Measurements from ENCODE around the gene COL1A1. TPM values are rescaled to one million over a fixed set of nuclear protein-coding genes. Genes with fewer than 3 reads are reported as not detected.

COL1A1 gene
- polyA plus RNA-seq, 4 donors: 2.2 to 320 (median 27.2) TPM

DNA sequence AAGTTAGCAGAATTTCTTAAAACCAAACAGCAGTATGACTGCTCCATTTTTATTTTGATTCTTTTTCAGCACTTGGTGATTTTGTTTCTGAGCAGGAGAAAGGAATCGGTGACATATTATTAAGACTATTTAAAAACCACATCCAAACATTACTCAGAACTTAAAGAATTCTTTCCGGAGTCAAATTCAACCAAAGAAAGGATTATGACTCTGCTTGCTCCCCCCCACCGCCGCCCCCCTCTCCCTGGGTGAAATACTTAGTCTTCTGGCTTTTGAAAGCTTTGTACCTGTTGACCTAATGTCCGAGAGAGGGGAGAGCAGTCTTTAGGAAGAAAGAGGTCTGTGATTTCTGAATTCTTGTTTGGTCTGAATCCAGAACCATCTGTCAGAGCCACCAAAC, 17.9 kb upstream of the COL1A1 start:
- no peaks in the 10 kb centered on the region for H3K36me3 ChIP-seq (ENCODE audit: control insufficient read depth in 3 of 3, insufficient read depth in 2 of 3, low read depth in 1 of 3, low read length in 3 of 3)
- H3K27me3 ChIP-seq (ENCODE audit: control insufficient read depth in 3 of 3, insufficient read depth in 3 of 3, low read length in 3 of 3): peaks cover 0 to 2% (median 0%) of the 10 kb centered on the region in 3 donors
- FAIRE-seq (no peak), DNase-seq (no peak)
- H3K4me3 ChIP-seq (ENCODE audit: low read depth in 1 of 3, low read length in 3 of 3): no peak overlapping the region
- H3K9me3 ChIP-seq (ENCODE audit: control insufficient read depth in 2 of 2, insufficient read depth in 1 of 2, low read depth in 1 of 2, low read length in 1 of 2): no peaks in the 10 kb centered on the region
- WGBS, 3 donors: 71 to 74% (median 73%) methylated on average over 5 of the region's 5 CpGs
- peaks cover 0 to 11% (median 0%) of the 10 kb centered on the region in 3 donors for H3K4me1 ChIP-seq (ENCODE audit: control insufficient read depth in 3 of 3, insufficient read depth in 2 of 3, low read depth in 1 of 3, low read length in 2 of 3)
- peak overlapping the region in 1 of 3 donors; percentile 47 for H3K27ac ChIP-seq (ENCODE audit: low read depth in 1 of 3, low read length in 2 of 3)

DNA sequence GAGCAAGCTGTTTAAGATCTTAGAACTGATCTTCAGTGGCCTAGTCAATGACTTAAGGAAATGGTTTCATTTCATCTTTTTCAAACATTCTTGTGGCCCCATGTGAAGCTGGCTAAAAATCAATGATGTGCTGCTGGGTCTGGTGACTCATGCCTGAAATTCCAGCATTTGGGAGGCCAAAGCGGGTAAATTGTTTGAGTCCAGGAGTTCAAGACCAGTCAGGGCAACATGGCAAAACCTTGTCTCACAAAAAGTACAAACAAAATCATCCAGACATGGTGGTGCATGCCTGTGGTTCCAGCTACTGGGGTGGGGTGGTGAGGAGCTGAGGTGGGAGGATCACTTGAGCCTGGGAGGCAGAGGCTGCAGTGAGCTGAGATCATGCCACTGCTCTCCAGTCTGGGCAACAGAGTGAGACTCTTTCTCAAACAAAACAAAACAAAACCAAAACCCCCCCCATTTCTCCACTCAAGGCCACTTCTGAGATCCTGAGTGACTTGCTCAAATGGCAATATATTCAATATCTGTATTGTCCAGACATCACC, 17.4 kb upstream of the COL1A1 start:
- H3K36me3 ChIP-seq (ENCODE audit: control insufficient read depth in 3 of 3, insufficient read depth in 2 of 3, low read depth in 1 of 3, low read length in 3 of 3): no peaks in the 10 kb centered on the region
- FAIRE-seq (no peak), DNase-seq (no peak)
- no peaks in the 10 kb centered on the region for H3K9me3 ChIP-seq (ENCODE audit: control insufficient read depth in 2 of 2, insufficient read depth in 1 of 2, low read depth in 1 of 2, low read length in 1 of 2)
- peaks cover 0 to 11% (median 0%) of the 10 kb centered on the region in 3 donors for H3K4me1 ChIP-seq (ENCODE audit: control insufficient read depth in 3 of 3, insufficient read depth in 2 of 3, low read depth in 1 of 3, low read length in 2 of 3)
- peak overlapping the region in 2 of 3 donors; percentile 47 to 74 for H3K27ac ChIP-seq (ENCODE audit: low read depth in 1 of 3, low read length in 2 of 3)
- 59 to 78% (median 67%) methylated on average over 1 of the region's 1 CpG for WGBS, 3 donors
- no peak overlapping the region for H3K4me3 ChIP-seq (ENCODE audit: low read depth in 1 of 3, low read length in 3 of 3)
- H3K27me3 ChIP-seq (ENCODE audit: control insufficient read depth in 3 of 3, insufficient read depth in 3 of 3, low read length in 3 of 3): peaks cover 0 to 2% (median 0%) of the 10 kb centered on the region in 3 donors

DNA sequence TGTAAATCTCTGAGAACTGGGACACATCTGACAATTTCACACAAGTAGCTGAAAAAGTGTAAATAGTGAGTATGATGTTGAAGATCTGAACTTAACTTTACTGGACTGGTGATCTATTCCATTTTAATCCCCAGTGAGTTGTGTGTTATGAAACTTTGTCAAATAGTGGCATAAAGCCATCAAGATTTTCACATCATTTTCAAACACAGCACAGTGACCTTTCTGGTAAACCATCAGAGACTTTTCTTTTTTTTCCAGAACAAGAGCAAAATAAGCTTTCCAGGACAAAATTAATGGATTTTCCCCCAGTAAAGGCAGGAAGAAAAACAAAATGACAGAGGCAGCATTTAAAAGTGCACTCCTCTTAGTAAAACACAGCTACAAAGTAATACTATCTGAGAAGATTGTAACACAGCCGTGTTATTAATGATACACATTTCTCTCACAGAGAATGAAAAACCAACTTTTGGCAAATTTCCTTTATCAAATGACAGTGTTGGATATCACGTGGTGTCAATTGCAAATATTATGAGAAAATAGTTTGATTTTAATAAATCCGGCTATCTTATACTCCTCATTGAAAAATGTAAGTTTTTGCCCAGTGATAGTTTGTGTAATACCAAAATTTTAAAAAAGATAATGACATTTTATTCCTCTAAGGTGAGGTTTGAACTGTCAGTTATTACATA, 16.8 kb upstream of the COL1A1 start:
- 58 to 78% (median 68%) methylated on average over 3 of the region's 3 CpGs for WGBS, 3 donors
- no peaks in the 10 kb centered on the region for H3K36me3 ChIP-seq (ENCODE audit: control insufficient read depth in 3 of 3, insufficient read depth in 2 of 3, low read depth in 1 of 3, low read length in 3 of 3)
- no peaks in the 10 kb centered on the region for H3K9me3 ChIP-seq (ENCODE audit: control insufficient read depth in 2 of 2, insufficient read depth in 1 of 2, low read depth in 1 of 2, low read length in 1 of 2)
- peak overlapping the region in 1 of 3 donors; percentile 11 for H3K27ac ChIP-seq (ENCODE audit: low read depth in 1 of 3, low read length in 2 of 3)
- H3K4me3 ChIP-seq (ENCODE audit: low read depth in 1 of 3, low read length in 3 of 3): no peak overlapping the region
- H3K27me3 ChIP-seq (ENCODE audit: control insufficient read depth in 3 of 3, insufficient read depth in 3 of 3, low read length in 3 of 3): peaks cover 0 to 2% (median 0%) of the 10 kb centered on the region in 3 donors
- no peak for DNase-seq
- FAIRE-seq: no peak
- peaks cover 0 to 11% (median 0%) of the 10 kb centered on the region in 3 donors for H3K4me1 ChIP-seq (ENCODE audit: control insufficient read depth in 3 of 3, insufficient read depth in 2 of 3, low read depth in 1 of 3, low read length in 2 of 3)

DNA sequence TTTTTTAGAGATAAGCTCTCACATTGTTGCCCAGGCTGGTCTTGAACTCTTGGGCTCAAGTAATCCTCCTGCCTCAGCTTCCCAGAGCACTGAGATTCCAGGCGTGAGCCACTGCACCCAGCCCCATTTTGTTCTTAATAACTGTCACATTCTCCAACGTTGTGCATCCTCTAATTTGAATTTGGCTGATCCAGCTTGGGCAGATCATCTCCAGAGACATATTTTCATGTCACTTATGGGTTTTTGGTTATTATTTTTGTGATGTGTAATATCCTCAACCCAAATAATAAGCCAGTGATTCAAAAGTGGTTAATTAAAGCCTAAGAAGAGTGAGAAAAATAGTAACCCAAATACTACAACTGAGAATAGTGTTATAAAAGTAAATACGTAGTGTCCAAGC, 16.2 kb upstream of the COL1A1 start:
- Histone ChIP-seq H3K27ac (ENCODE audit: low read depth in 1 of 3, low read length in 2 of 3) (peak overlapping the region in 2 of 3 donors; percentile 9 to 23), H3K36me3 (ENCODE audit: control insufficient read depth in 3 of 3, insufficient read depth in 2 of 3, low read depth in 1 of 3, low read length in 3 of 3) (no peaks in the 10 kb centered on the region), H3K4me1 (ENCODE audit: control insufficient read depth in 3 of 3, insufficient read depth in 2 of 3, low read depth in 1 of 3, low read length in 2 of 3) (peaks cover 0 to 11% (median 0%) of the 10 kb centered on the region in 3 donors), H3K4me3 (ENCODE audit: low read depth in 1 of 3, low read length in 3 of 3) (no peak overlapping the region), H3K27me3 (ENCODE audit: control insufficient read depth in 3 of 3, insufficient read depth in 3 of 3, low read length in 3 of 3) (peaks cover 0 to 2% (median 0%) of the 10 kb centered on the region in 3 donors), H3K9me3 (ENCODE audit: control insufficient read depth in 2 of 2, insufficient read depth in 1 of 2, low read depth in 1 of 2, low read length in 1 of 2) (no peaks in the 10 kb centered on the region)
- FAIRE-seq: no peak
- WGBS, 3 donors: 41 to 56% (median 53%) methylated on average over 3 of the region's 3 CpGs
- DNase-seq: no peak

DNA sequence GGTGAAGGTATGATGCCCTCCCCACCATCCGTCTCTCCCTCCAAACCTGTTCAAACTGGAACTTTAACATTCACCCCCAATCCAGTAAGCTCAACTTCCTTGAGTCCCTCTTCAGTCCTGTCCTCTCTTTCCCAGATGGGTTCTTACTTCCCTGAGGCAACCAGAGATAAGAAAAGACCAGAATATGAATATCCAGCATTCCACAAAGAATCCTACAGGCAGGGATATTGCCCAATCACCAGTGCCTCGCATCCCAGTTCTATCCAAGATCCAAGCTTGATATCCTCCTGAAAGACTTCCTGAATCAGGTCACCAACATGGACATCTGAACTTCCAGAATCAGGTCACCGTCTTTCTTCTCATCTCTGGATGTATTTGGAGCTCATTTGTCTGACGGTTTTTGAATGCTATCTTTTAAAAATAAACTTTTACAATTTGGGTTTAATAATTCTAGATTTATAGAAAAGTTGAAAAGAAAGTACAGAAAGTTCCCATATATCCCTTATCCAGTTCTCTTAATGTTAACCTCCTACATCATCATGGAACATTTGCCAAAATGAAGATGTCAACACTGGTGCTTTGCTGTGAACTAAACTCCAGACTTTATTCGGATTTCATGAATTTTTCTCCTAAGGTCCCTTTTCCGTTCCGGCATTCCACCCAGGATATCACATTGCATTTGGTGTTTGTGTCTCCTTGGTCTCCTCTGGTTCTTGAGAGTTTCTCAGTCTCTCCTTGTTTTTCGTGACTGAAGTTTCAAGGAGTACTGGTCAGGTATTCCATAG, 13.7 kb upstream of the COL1A1 start:
- Histone ChIP-seq H3K36me3 (ENCODE audit: control insufficient read depth in 3 of 3, insufficient read depth in 2 of 3, low read depth in 1 of 3, low read length in 3 of 3) (no peaks in the 10 kb centered on the region), H3K27ac (ENCODE audit: low read depth in 1 of 3, low read length in 2 of 3) (peak overlapping the region in 1 of 3 donors; percentile 33), H3K4me1 (ENCODE audit: control insufficient read depth in 3 of 3, insufficient read depth in 2 of 3, low read depth in 1 of 3, low read length in 2 of 3) (peaks cover 0 to 15% (median 0%) of the 10 kb centered on the region in 3 donors), H3K4me3 (ENCODE audit: low read depth in 1 of 3, low read length in 3 of 3) (no peak overlapping the region), H3K9me3 (ENCODE audit: control insufficient read depth in 2 of 2, insufficient read depth in 1 of 2, low read depth in 1 of 2, low read length in 1 of 2) (no peaks in the 10 kb centered on the region), H3K27me3 (ENCODE audit: control insufficient read depth in 3 of 3, insufficient read depth in 3 of 3, low read length in 3 of 3) (peaks cover 0 to 11% (median 0%) of the 10 kb centered on the region in 3 donors)
- 73 to 82% (median 76%) methylated on average over 8 of the region's 8 CpGs for WGBS, 3 donors
- DNase-seq (no peak), FAIRE-seq (no peak)

DNA sequence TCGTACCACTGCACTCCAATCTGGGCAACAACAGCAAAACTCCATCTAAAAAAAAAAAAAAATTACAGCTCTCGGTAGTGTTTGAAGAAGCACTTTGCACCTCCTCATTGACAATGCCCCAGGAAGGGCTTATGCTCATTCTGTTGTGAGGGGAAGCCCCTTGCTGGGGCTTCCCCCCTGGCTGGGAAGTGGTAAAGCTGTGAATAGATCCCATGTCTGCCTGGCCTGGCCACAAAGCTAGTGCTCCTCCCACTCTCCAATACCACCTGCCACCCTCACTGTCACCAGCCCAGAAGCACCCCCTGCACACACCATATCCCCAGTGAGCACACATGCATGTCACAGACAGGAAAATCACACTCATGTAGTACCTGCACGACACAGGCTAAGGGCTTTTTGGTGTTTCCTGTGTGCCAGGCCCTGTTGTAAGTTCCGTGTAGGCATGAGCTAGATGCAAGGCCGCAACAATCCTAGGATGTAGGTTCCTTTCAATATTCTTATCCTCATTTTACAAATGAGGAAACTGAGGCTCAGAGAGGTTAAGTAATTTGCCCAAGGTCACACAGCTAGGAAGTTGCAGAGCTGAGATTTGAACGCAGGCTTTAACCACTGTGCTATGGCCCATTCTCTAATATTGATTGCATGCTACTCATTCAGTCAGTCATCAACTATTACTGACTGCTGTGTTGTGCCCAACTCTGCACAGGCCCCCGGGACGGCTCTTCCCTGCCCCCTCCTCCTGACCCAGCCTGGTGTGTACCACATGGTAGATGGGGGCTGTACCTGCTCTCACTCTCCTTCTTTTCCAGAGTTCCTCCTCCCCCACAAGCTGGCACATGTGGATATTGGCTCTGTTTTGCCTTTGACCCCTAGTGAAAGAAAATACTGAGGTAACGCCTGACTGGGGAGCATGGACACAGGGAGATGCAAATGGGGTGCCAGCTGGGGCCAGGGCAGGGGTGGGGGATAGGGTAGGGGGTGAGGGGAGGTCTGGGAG, 11.9 kb upstream of the COL1A1 start:
- DNase-seq: no peak
- no peak for FAIRE-seq
- Histone ChIP-seq H3K4me1 (ENCODE audit: control insufficient read depth in 3 of 3, insufficient read depth in 2 of 3, low read depth in 1 of 3, low read length in 2 of 3) (peaks cover 0 to 26% (median 0%) of the 10 kb centered on the region in 3 donors), H3K4me3 (ENCODE audit: low read depth in 1 of 3, low read length in 3 of 3) (no peak overlapping the region), H3K27ac (ENCODE audit: low read depth in 1 of 3, low read length in 2 of 3) (no peak overlapping the region), H3K9me3 (ENCODE audit: control insufficient read depth in 2 of 2, insufficient read depth in 1 of 2, low read depth in 1 of 2, low read length in 1 of 2) (no peaks in the 10 kb centered on the region), H3K36me3 (ENCODE audit: control insufficient read depth in 3 of 3, insufficient read depth in 2 of 3, low read depth in 1 of 3, low read length in 3 of 3) (no peaks in the 10 kb centered on the region), H3K27me3 (ENCODE audit: control insufficient read depth in 3 of 3, insufficient read depth in 3 of 3, low read length in 3 of 3) (peaks cover 0 to 18% (median 4%) of the 10 kb centered on the region in 3 donors)
- WGBS, 3 donors: 59 to 69% (median 62%) methylated on average over 9 of the region's 9 CpGs

DNA sequence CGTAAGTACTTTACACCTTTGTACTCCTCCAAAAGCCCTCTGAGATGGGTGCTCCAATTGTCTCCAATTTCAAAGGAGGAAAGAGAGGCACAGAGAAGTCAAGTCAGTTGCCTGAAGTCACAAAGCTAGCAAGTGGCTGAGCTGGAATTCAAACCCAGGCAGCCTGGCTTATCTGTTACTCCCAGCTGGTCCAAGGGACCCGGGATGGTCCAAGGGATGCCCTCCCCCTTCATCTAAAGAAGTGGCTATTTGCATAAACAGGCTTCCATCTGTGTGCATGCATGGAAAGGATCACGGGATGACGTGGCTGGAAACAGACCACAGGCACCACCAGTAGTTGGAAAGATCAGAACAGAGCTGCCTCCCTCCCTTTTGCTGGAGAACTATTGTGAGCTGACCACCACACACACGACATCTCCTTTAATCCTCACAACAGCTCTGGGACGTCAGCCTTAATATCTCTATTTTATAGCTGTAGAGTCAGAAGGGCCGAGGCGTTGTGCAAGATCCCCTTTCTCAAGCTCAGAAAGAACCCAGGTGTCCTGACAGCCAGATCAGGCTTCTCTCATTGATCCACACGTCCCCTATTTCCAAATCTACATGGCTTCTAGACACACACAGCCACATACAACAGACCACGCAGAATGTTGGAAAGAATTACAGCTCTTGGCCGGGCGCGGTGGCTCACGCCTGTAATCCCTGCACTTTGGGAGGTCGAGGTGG, 10.9 kb upstream of the COL1A1 start:
- H3K4me1 ChIP-seq (ENCODE audit: control insufficient read depth in 3 of 3, insufficient read depth in 2 of 3, low read depth in 1 of 3, low read length in 2 of 3): peaks cover 0 to 30% (median under 1%) of the 10 kb centered on the region in 3 donors
- 49 to 64% (median 59%) methylated on average over 15 of the region's 15 CpGs for WGBS, 3 donors
- no peak for DNase-seq
- FAIRE-seq: no peak
- no peak overlapping the region for H3K4me3 ChIP-seq (ENCODE audit: low read depth in 1 of 3, low read length in 3 of 3)
- H3K27ac ChIP-seq (ENCODE audit: low read depth in 1 of 3, low read length in 2 of 3): peak overlapping the region in 2 of 3 donors; percentile 18 to 45
- H3K36me3 ChIP-seq (ENCODE audit: control insufficient read depth in 3 of 3, insufficient read depth in 2 of 3, low read depth in 1 of 3, low read length in 3 of 3): no peaks in the 10 kb centered on the region
- H3K9me3 ChIP-seq (ENCODE audit: control insufficient read depth in 2 of 2, insufficient read depth in 1 of 2, low read depth in 1 of 2, low read length in 1 of 2): no peaks in the 10 kb centered on the region
- H3K27me3 ChIP-seq (ENCODE audit: control insufficient read depth in 3 of 3, insufficient read depth in 3 of 3, low read length in 3 of 3): peaks cover 0 to 18% (median 4%) of the 10 kb centered on the region in 3 donors

Data from small intestine (tissue), 7 donors.